Coronary artery (tissue), 2 donors: Measurements from ENCODE around the gene EIF2B2.

Experiments used
- DNase-seq: peaks from one replicate; pipeline ENCODE4 v3.0.0-alpha.2; 2017; ENCODE audit warnings: low spot score
- H3K27ac ChIP-seq, 2 donors: fragments of 200-600 bp; sonication (generic); one replicate each; pipeline ENCODE4 v1.5.1; 2016 to 2019
- H3K4me3 ChIP-seq: fragments of 200-600 bp; sonication (generic); 2 replicates; pipeline ENCODE4 v1.5.1; 2016; ENCODE audit warnings: mild to moderate bottlenecking, moderate library complexity
- TF ChIP-seq, protein P1 (sequence below): fragments of 200-600 bp; sonication (generic); IDR thresholded peaks from one replicate; pipeline ENCODE4 v1.5.1; 2019; ENCODE audit warnings: antibody characterized with exemption

Gene EIF2B2

DNA sequence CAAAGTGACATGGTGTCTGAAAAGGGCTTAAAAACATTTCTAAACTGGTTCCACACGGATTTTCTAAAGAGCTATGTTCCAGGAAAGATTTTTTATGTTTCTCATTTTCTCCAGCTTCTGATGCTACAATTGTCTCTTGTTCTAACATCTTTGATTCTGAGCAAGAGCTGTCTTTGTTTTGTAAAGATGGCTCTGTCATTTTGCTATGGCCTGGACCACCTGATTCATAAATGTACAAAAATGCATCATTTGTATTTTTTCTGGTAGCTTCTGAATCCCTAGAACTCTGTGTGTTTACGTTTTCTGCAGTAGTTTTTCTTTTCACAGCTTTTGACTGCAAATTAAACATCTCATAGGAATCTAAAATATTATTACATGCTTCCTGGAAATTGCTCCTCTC lies 45.4 kb downstream of the EIF2B2 start:
- Histone ChIP-seq H3K27ac (no peak overlapping the region), H3K4me3 (no peak overlapping the region)
- TF ChIP-seq, protein P1, sequence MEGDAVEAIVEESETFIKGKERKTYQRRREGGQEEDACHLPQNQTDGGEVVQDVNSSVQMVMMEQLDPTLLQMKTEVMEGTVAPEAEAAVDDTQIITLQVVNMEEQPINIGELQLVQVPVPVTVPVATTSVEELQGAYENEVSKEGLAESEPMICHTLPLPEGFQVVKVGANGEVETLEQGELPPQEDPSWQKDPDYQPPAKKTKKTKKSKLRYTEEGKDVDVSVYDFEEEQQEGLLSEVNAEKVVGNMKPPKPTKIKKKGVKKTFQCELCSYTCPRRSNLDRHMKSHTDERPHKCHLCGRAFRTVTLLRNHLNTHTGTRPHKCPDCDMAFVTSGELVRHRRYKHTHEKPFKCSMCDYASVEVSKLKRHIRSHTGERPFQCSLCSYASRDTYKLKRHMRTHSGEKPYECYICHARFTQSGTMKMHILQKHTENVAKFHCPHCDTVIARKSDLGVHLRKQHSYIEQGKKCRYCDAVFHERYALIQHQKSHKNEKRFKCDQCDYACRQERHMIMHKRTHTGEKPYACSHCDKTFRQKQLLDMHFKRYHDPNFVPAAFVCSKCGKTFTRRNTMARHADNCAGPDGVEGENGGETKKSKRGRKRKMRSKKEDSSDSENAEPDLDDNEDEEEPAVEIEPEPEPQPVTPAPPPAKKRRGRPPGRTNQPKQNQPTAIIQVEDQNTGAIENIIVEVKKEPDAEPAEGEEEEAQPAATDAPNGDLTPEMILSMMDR: no peak
- no peak for DNase-seq

- TF ChIP-seq, protein P1: no peak
- no peak for DNase-seq
- peak overlapping the region; percentile 90 to 91 for H3K27ac ChIP-seq
- peak overlapping the region; percentile 32 for H3K4me3 ChIP-seq
Measured at GRCh38 chr14:75049136-75049535, 46.4 kb downstream of the EIF2B2 start.

DNA sequence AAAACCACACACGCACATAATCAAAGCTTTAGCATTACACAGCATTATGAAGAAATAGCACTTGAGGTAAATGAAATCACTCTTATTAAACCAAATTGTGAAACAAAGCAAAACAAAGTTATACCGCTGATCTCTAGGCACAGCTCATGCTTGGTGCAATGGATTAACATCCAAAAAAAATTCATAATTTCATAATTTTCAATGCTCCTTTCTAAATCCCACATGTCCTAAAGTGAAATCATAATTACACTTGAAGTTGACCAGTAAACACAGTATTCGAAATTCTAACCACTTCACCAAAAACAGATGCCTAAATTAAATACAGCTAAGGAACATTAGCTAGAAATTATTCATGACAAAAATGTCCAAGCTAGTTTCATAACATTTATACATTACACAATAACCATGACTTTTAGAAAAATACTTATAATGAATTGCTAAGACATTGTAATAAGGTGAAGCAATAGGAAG lies 47.0 kb downstream of the EIF2B2 start:
- peak overlapping the region; percentile 32 for H3K4me3 ChIP-seq
- H3K27ac ChIP-seq: peak overlapping the region; percentile 90 to 91
- no peak for DNase-seq
- TF ChIP-seq, protein P1: no peak

GRCh38 chr14:75050852-75051555 lies 48.3 kb downstream of the EIF2B2 start, which contains the start of gene MLH3:
Gene MLH3 (minus strand): TSS chr14:75051467. CDS start chr14:75049655, 1,812 bp downstream.
- DNase-seq: peak; percentile 81
- peak within 1 kb of the TSS; percentile 90 to 91 for H3K27ac ChIP-seq
- TF ChIP-seq, protein P1: no peak

GRCh38 chr14:75051556-75051899 lies 48.8 kb downstream of the EIF2B2 start:
- no peak for DNase-seq
- TF ChIP-seq, protein P1: no peak
- Histone ChIP-seq H3K4me3 (peak overlapping the region; percentile 76), H3K27ac (peak overlapping the region; percentile 90 to 91)

More at GRCh38 chr14:75050852-75051555, 48.3 kb downstream of the EIF2B2 start, which contains the start of gene MLH3:
- peak within 1 kb of the TSS; percentile 76 for H3K4me3 ChIP-seq

DNA sequence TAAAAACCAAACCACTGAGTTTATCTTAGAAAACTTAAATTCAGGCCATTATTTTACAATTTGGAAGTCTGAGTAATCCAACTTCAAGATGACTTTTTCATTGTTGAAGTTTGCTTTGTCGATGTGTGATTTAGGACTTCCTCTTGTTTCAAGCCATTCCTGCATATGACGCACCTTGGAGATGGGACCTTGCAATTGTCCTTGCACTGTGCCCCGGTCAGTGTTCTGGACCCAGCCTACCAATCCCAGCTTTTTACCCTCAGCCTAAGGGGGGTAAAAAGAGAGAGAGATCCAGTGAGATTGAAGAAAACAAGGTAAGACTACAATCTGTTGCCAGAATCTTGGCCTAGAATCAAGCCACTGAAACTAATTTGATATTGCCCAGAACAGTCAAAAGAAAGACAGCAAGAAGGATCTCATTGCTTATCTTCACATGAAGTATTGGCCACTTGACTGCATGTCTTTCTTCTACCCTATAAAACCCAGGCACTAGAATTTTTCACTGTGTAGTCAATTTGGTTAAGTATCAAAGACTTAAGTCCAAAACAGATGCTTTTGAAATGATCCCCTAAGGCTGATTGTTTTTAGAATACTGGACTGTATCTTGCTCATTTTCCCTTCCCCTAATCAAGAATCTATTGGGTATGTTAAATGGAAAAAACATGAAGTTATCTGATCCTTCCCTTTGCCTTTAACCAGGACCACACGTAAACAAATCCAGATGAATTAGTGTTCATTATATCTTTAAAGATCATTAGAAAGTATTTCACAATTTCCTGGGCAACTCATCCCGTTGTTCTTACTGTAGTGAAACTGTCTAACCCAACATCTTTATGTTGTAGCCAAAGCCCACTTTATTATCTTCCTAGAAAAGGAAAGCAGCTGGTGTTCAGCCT lies 50.9 kb downstream of the EIF2B2 start:
- TF ChIP-seq, protein P1: no peak
- no peak for DNase-seq
- H3K4me3 ChIP-seq: no peak overlapping the region
- H3K27ac ChIP-seq: no peak overlapping the region
